Keratinocyte (primary cell): Measurements from ENCODE around the gene NIPAL4. TPM values are rescaled to one million over a fixed set of nuclear protein-coding genes. Genes with fewer than 3 reads are reported as not detected.
"Not testable (repeated sequence)": the region's sequence is repeated elsewhere in the genome, so short reads cannot be mapped to it uniquely, and the experiment has no call there.

Source experiments
- DNase-seq: peaks from one replicate; pipeline ENCODE4 v3.0.0-alpha.2; 2011; ENCODE audit warnings: low read depth, missing footprints, low spot score
- FAIRE-seq: peaks from 2 replicates; lab custom pipeline; 2011; peaks lifted over from hg19 to GRCh38; lab: Jason Lieb, UNC
- H2AFZ ChIP-seq: 2 replicates; pipeline ENCODE4 v1.6.0; 2012; ENCODE audit warnings: low read length, control low read depth, inconsistent platforms; ENCODE audit not compliant: control insufficient read depth
- H3K27ac ChIP-seq: 2 replicates; pipeline ENCODE4 v1.5.1; 2011; ENCODE audit warnings: low read length; ENCODE audit not compliant: control insufficient read depth, insufficient read depth
- H3K27me3 ChIP-seq: 3 replicates; pipeline ENCODE4 v1.6.0; 2011; ENCODE audit warnings: low read length; ENCODE audit not compliant: control insufficient read depth, insufficient read depth; ENCODE audit errors: extremely low read depth
- H3K36me3 ChIP-seq, 2 experiments: 2 replicates in 1 of 2; 3 replicates in 1 of 2; pipeline ENCODE4 v1.5.1; 2011; ENCODE audit warnings: low read length in 2 of 2, mild to moderate bottlenecking in 1 of 2; ENCODE audit not compliant: control insufficient read depth in 2 of 2, insufficient read depth in 2 of 2; ENCODE audit errors: extremely low read depth in 1 of 2
- H3K4me1 ChIP-seq: 3 replicates; pipeline ENCODE4 v1.5.1; 2011; ENCODE audit warnings: low read length; ENCODE audit not compliant: control insufficient read depth, insufficient read depth; ENCODE audit errors: extremely low read depth
- H3K4me2 ChIP-seq: 3 replicates; pipeline ENCODE4 v1.6.0; 2011; ENCODE audit warnings: low read depth, low read length; ENCODE audit not compliant: control insufficient read depth, insufficient read depth; ENCODE audit errors: extremely low read depth
- H3K4me3 ChIP-seq, 3 experiments: fragments of 200-600 bp in 1 of 3; sonication (generic) in 1 of 3; 2 replicates in 2 of 3; 3 replicates in 1 of 3; pipeline ENCODE4 v1.5.1; 2011 to 2016; ENCODE audit warnings: low read length in 3 of 3, mild to moderate bottlenecking in 3 of 3, control low read depth in 2 of 3, inconsistent platforms in 1 of 3, low read depth in 1 of 3, mixed read lengths in 1 of 3, mixed run types in 1 of 3, moderate library complexity in 1 of 3; ENCODE audit not compliant: control insufficient read depth in 2 of 3, insufficient read depth in 2 of 3; ENCODE audit errors: extremely low read depth in 1 of 3
- H3K79me2 ChIP-seq: 2 replicates; pipeline ENCODE4 v1.6.0; 2012; ENCODE audit warnings: low read length; ENCODE audit not compliant: control insufficient read depth, insufficient read depth
- H3K9ac ChIP-seq: 3 replicates; pipeline ENCODE4 v1.6.0; 2011; ENCODE audit warnings: low read length; ENCODE audit not compliant: control insufficient read depth, insufficient read depth; ENCODE audit errors: extremely low read depth
- H3K9me1 ChIP-seq: 3 replicates; pipeline ENCODE4 v1.6.0; 2011; ENCODE audit warnings: low read length; ENCODE audit not compliant: control insufficient read depth, insufficient read depth; ENCODE audit errors: extremely low read depth
- H3K9me3 ChIP-seq: 2 replicates; pipeline ENCODE4 v1.5.1; 2012; ENCODE audit warnings: low read depth, low read length; ENCODE audit not compliant: control insufficient read depth
- H4K20me1 ChIP-seq: 3 replicates; pipeline ENCODE4 v1.6.0; 2011; ENCODE audit warnings: low read length; ENCODE audit not compliant: control insufficient read depth, insufficient read depth; ENCODE audit errors: extremely low read depth
- EZH2 ChIP-seq: IDR thresholded peaks from one replicate; pipeline ENCODE4 v1.6.1; 2012; ENCODE audit warnings: inconsistent platforms, mild to moderate bottlenecking, low read length, moderate library complexity
- dilution Hi-C: fragments of 300-500 bp; cut with MboI; formaldehyde crosslinking; loops from one replicate; pipeline ENCODE4 v1.7.0; 2020; ENCODE audit warnings: low sequenced_read_pairs; ENCODE audit not compliant: extremely low pct_ligation_motif_present
- polyA plus RNA-seq, 5 experiments: library from polyadenylated mRNA; depleted of rRNA in 3 of 5; stranded (reverse) in 3 of 5; stranded (forward) in 1 of 5; unstranded in 1 of 5; fragments of >200 nt; gene quantifications; 1 replicate in 1 of 5; 2 replicates in 3 of 5; 3 replicates in 1 of 5; pipeline versions ENCODE4 v1.2.1 to v1.2.3, GENCODE V29; 2011 to 2012; ENCODE audit warnings: missing spikeins in 2 of 5, low read depth in 1 of 5, low replicate concordance in 1 of 5
- TF ChIP-seq, protein P1 (sequence below), 3 experiments: IDR thresholded peaks in 1 of 3; conservative IDR thresholded peaks in 1 of 3; optimal IDR thresholded peaks in 1 of 3; 2 replicates in 2 of 3; 3 replicates in 1 of 3; pipeline versions ENCODE3 to v1.5.1; 2011; ENCODE audit warnings: low read length in 3 of 3, mild to moderate bottlenecking in 3 of 3, moderate library complexity in 2 of 3, control low read depth in 1 of 3, inconsistent platforms in 1 of 3; ENCODE audit not compliant: insufficient read depth in 2 of 3; ENCODE audit errors: extremely low read depth in 1 of 3

Gene NIPAL4
- polyA plus RNA-seq, 1 donor (not counting 4 experiments of a cell fraction or from before 2014, with no cell fraction given): 10.3 TPM

DNA sequence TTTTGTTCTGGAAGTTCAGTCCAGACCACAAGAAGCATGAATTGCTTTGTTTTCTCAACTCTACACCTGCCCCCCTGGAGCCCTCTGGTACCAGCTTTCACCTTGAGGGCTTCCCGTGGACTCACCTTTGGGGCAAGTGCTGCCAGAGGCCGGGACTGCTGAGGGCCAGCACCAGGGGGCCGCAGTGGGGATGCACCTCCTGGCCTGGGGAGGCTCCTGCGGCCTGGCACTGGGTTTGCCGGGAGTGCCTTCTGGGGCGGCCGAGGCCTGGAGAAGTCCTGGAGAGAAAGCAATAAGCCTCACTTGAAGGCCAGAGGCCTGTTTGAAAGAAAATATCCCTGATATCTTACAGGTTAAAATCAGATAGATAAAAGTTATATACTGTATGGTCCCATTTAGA, 21.7 kb downstream of the NIPAL4 start:
- Histone ChIP-seq H3K27ac (no peak overlapping the region), H3K4me1 (no peaks in the 10 kb centered on the region), H3K9me3 (no peaks in the 10 kb centered on the region), H4K20me1 (no peaks in the 10 kb centered on the region), H3K4me2 (no peak overlapping the region), H3K36me3 (peaks cover 0 to 17% of the 10 kb centered on the region in 2 experiments), H3K79me2 (no peaks in the 10 kb centered on the region), H3K4me3 (no peak overlapping the region), H2AFZ (no peak overlapping the region), H3K27me3 (no peaks in the 10 kb centered on the region), H3K9ac (no peak overlapping the region), H3K9me1 (no peaks in the 10 kb centered on the region)
- TF ChIP-seq EZH2: no peak
- TF ChIP-seq, protein P1, sequence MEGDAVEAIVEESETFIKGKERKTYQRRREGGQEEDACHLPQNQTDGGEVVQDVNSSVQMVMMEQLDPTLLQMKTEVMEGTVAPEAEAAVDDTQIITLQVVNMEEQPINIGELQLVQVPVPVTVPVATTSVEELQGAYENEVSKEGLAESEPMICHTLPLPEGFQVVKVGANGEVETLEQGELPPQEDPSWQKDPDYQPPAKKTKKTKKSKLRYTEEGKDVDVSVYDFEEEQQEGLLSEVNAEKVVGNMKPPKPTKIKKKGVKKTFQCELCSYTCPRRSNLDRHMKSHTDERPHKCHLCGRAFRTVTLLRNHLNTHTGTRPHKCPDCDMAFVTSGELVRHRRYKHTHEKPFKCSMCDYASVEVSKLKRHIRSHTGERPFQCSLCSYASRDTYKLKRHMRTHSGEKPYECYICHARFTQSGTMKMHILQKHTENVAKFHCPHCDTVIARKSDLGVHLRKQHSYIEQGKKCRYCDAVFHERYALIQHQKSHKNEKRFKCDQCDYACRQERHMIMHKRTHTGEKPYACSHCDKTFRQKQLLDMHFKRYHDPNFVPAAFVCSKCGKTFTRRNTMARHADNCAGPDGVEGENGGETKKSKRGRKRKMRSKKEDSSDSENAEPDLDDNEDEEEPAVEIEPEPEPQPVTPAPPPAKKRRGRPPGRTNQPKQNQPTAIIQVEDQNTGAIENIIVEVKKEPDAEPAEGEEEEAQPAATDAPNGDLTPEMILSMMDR (optimal IDR thresholded peaks at IDR 0.05 in 1 of 3, IDR thresholded peaks at IDR 0.05 in 1 of 3, conservative IDR thresholded peaks at IDR 0.05 in 1 of 3; ENCODE audit: extremely low read depth in 1 of 3, insufficient read depth in 2 of 3, low read length in 3 of 3): no peak
- dilution Hi-C loops: no loop called here
- FAIRE-seq (no peak), DNase-seq (no peak)

DNA sequence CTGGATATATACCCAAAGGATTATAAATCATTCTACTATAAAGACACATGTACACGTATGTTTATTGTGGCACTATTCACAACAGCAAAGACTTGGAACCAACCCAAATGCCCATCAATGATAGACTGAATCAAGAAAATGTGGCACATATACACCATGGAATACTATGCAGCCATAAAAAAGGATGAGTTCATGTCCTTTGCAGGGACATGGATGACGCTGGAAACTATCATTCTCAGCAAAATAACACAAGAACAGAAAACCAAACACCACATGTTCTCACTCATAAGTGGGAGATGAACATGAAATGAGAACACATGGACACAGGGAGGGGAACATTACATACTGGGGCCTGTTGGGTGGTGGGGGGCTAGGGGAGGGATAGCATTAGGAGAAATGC, 22.7 kb downstream of the NIPAL4 start:
- H3K79me2 ChIP-seq, H2AFZ ChIP-seq, dilution Hi-C loops, H3K27ac ChIP-seq, H4K20me1 ChIP-seq, H3K4me2 ChIP-seq, FAIRE-seq, DNase-seq, H3K9ac ChIP-seq, H3K4me3 ChIP-seq, H3K4me1 ChIP-seq, H3K27me3 ChIP-seq, H3K9me1 ChIP-seq, H3K9me3 ChIP-seq: not testable (repeated sequence)
- H3K36me3 ChIP-seq: peaks cover 0 to 20% of the 10 kb centered on the region in 2 experiments

DNA sequence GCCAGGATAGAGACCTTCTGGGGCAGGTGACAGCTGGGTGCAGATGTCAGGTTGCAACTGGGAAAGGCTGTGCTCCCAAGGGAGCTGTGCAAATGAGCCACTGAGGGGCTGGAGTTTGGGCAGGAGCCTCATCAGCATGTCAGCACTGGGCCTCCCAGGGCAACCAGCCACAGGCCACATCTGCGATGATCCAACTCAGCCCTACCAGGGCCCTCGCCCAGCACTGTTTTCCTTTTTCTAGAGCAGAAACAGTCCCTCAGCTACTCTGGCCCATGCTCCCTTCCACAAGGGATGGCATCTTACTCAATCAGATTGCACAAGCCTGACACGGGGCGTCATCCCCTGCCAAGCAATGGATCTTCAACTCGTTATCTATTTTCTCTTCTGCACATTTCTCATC, 24.8 kb downstream of the NIPAL4 start:
- Histone ChIP-seq H3K9me3 (no peaks in the 10 kb centered on the region), H3K9me1 (no peaks in the 10 kb centered on the region), H4K20me1 (no peaks in the 10 kb centered on the region), H3K79me2 (no peaks in the 10 kb centered on the region), H3K4me1 (no peaks in the 10 kb centered on the region), H3K27ac (no peak overlapping the region), H3K9ac (no peak overlapping the region), H3K4me2 (no peak overlapping the region), H2AFZ (no peak overlapping the region), H3K36me3 (peaks cover 2 to 27% of the 10 kb centered on the region in 2 experiments), H3K27me3 (no peaks in the 10 kb centered on the region), H3K4me3 (no peak overlapping the region)
- no peak for DNase-seq
- dilution Hi-C loops: no loop called here
- TF ChIP-seq, protein P1 (optimal IDR thresholded peaks at IDR 0.05 in 1 of 3, IDR thresholded peaks at IDR 0.05 in 1 of 3, conservative IDR thresholded peaks at IDR 0.05 in 1 of 3; ENCODE audit: extremely low read depth in 1 of 3, insufficient read depth in 2 of 3, low read length in 3 of 3): no peak
- no peak for TF ChIP-seq EZH2
- FAIRE-seq: no peak
